CD4-positive, alpha-beta memory T cell (primary cell): ENCODE data around the gene BRCC3. TPM values are rescaled to one million over a fixed set of nuclear protein-coding genes. Genes with fewer than 3 reads are reported as not detected.

Experiments
- CTCF ChIA-PET: fragments of 350-600 bp; sonication (Branson Sonifier 250); formaldehyde crosslinking; loops from one replicate; lab custom pipeline; 2021; ENCODE audit warnings: inconsistent platforms; ENCODE audit not compliant: partially characterized antibody; lab: Charles Lee
- POLR2A ChIA-PET: fragments of 350-600 bp; sonication (Branson Sonifier 250); formaldehyde crosslinking; loops from one replicate; lab custom pipeline; 2021; ENCODE audit not compliant: partially characterized antibody; lab: Charles Lee
- DNase-seq, 5 donors: peaks; one replicate each; pipeline versions ENCODE4 v3.0.0 to v3.0.0-alpha.2; 2020 to 2022; ENCODE audit warnings: mixed read lengths in 1 of 5
- H3K27ac ChIP-seq: one replicate; pipeline ENCODE4 v1.7.0; 2013; ENCODE audit warnings: low read depth, low read length
- H3K27me3 ChIP-seq: 2 replicates; pipeline ENCODE4 v1.7.0; 2013; ENCODE audit warnings: mild to moderate bottlenecking, low read length, moderate library complexity; ENCODE audit not compliant: insufficient read depth
- H3K36me3 ChIP-seq: 2 replicates; pipeline ENCODE4 v1.7.0; 2013; ENCODE audit warnings: mild to moderate bottlenecking, low read length, moderate library complexity; ENCODE audit not compliant: insufficient read depth
- H3K4me1 ChIP-seq: 2 replicates; pipeline ENCODE4 v1.7.0; 2013; ENCODE audit warnings: mild to moderate bottlenecking, low read length, moderate library complexity; ENCODE audit not compliant: insufficient read depth
- H3K4me3 ChIP-seq, 2 donors: one replicate each; pipeline ENCODE4 v1.7.0; 2013; ENCODE audit warnings: low read length in 2 of 2, mild to moderate bottlenecking in 1 of 2
- H3K9me3 ChIP-seq, 2 donors: one replicate each; pipeline ENCODE4 v1.7.0; 2013; ENCODE audit warnings: low read length in 2 of 2, control low read depth in 1 of 2; ENCODE audit not compliant: control insufficient read depth in 1 of 2
- H3K27ac Mint-ChIP-seq, 7 donors: one replicate each; pipeline ENCODE4 v1.8.0; 2020 to 2021; ENCODE audit warnings: mixed read lengths in 7 of 7, mild to moderate bottlenecking in 6 of 7, inconsistent platforms in 3 of 7, moderate library complexity in 3 of 7
- H3K27me3 Mint-ChIP-seq, 2 donors: one replicate each; pipeline ENCODE4 v1.8.0; 2020 to 2021; ENCODE audit warnings: mixed read lengths in 2 of 2
- H3K36me3 Mint-ChIP-seq, 2 donors: one replicate each; pipeline ENCODE4 v1.8.0; 2020 to 2021; ENCODE audit warnings: mixed read lengths in 2 of 2, inconsistent platforms in 1 of 2, mild to moderate bottlenecking in 1 of 2
- H3K4me1 Mint-ChIP-seq, 4 donors: one replicate each; pipeline ENCODE4 v1.8.0; 2020 to 2021; ENCODE audit warnings: mixed read lengths in 4 of 4, mild to moderate bottlenecking in 1 of 4
- H3K4me3 Mint-ChIP-seq, 8 donors: one replicate each; pipeline ENCODE4 v1.8.0; 2020 to 2021; ENCODE audit warnings: mixed read lengths in 8 of 8, mild to moderate bottlenecking in 7 of 8, moderate library complexity in 6 of 8, inconsistent platforms in 3 of 8
- H3K9me3 Mint-ChIP-seq, 8 donors: one replicate each; pipeline ENCODE4 v1.8.0; 2020 to 2021; ENCODE audit warnings: mixed read lengths in 8 of 8, mild to moderate bottlenecking in 5 of 8, inconsistent platforms in 3 of 8, moderate library complexity in 1 of 8
- intact Hi-C: fragments of 100-400 bp; cut with micrococcal nuclease; formaldehyde crosslinking; loops from one replicate; pipeline ENCODE4 v1.15.1; 2023
- polyA plus RNA-seq, 2 donors: library from polyadenylated mRNA; unstranded; fragments of 300-500 nt; fragmentation: Illumina TruSeq; gene quantifications; one replicate each; pipeline ENCODE4 v1.2.3, GENCODE V29; 2021
- total RNA-seq, 2 experiments: library from RNA; stranded (reverse); gene quantifications; one replicate each; pipeline ENCODE4 v1.2.3, GENCODE V29; 2021

BRCC3 gene
- total and polyA plus RNA-seq, 4 experiments from 2014 or later = 18.8 to 30.1 (median 19.5) TPM

DNA sequence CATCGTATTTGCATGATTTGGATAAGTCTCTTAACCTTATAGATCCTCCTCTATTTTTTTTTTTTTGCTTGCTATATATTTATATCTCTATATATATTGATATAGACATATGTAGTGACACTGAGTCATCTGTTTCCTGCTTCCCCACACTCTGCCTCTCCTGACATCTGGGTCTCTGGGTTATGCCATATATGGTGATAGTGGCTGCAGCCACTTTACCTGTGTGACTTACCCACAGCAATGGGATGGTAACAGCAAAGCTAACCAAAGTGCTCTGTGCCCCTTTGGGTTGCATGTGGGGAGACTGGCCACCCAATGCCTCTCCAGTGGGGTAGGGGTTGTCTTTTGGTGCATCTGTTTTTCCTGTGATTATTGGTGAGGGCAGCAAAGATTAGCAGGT is 14.8 kb upstream of the BRCC3 start:
- Mint-ChIP-seq H3K27me3 (no peaks in the 10 kb centered on the region), H3K4me3 (peak overlapping the region in 5 of 8 donors; percentile 2 to 85 (median 79)), H3K36me3 (peaks cover 0 to 28% of the 10 kb centered on the region in 2 donors), H3K27ac (peak overlapping the region in 6 of 7 donors; percentile 46 to 84 (median 70)), H3K4me1 (peaks cover 7 to 26% (median 15%) of the 10 kb centered on the region in 4 donors), H3K9me3 (peaks cover 0 to 2% (median 0%) of the 10 kb centered on the region in 8 donors)
- CTCF ChIA-PET = interaction anchor here (0.7 to 3.1 kb wide), 17 partner anchors 8 to 139 kb away, joined by 3 to 33 read pairs (median 4); partner anchors contain the start of genes CMC4, FUNDC2 and MTCP1
- Histone ChIP-seq H3K9me3 (no peaks in the 10 kb centered on the region), H3K4me3 (no peak overlapping the region), H3K27me3 (no peaks in the 10 kb centered on the region), H3K4me1 (peaks cover 13% of the 10 kb centered on the region), H3K27ac (peak overlapping the region; percentile 2), H3K36me3 (peaks cover 4% of the 10 kb centered on the region)
- DNase-seq = no peak
- intact Hi-C loops = loop anchor here (2.0 kb wide), 1 partner anchor 30 kb away; the partner anchor contains the start of gene FUNDC2
- POLR2A ChIA-PET = interaction anchor here (1.0 to 1.2 kb wide), 2 partner anchors 14 to 30 kb away, joined by 5 to 9 read pairs; partner anchors contain the start of gene FUNDC2

- CTCF ChIA-PET = interaction anchor here (0.7 to 3.1 kb wide), 17 partner anchors 8 to 139 kb away, joined by 3 to 33 read pairs (median 4); partner anchors contain the start of genes CMC4, FUNDC2 and MTCP1
- H3K4me1 ChIP-seq = peaks cover 13% of the 10 kb centered on the region
- peaks cover 0 to 2% (median 0%) of the 10 kb centered on the region in 8 donors for H3K9me3 Mint-ChIP-seq
- peaks cover 7 to 26% (median 15%) of the 10 kb centered on the region in 4 donors for H3K4me1 Mint-ChIP-seq
- no peaks in the 10 kb centered on the region for H3K9me3 ChIP-seq
- no peaks in the 10 kb centered on the region for H3K27me3 ChIP-seq
- peaks cover 4 to 26% of the 10 kb centered on the region in 2 donors for H3K36me3 Mint-ChIP-seq
- peak overlapping the region; percentile 2 for H3K27ac ChIP-seq
- POLR2A ChIA-PET = interaction anchor here (1.0 to 1.2 kb wide), 2 partner anchors 13 to 30 kb away, joined by 5 to 9 read pairs; partner anchors contain the start of gene FUNDC2
- no peaks in the 10 kb centered on the region for H3K27me3 Mint-ChIP-seq
- H3K4me3 ChIP-seq = peak overlapping the region in 1 of 2 donors; percentile 19
- H3K36me3 ChIP-seq = peaks cover 4% of the 10 kb centered on the region
- intact Hi-C loops = loop anchor here (1.0 to 2.0 kb wide), 2 partner anchors 30 to 76 kb away; partner anchors contain the start of gene FUNDC2
- peak overlapping the region; percentile 65 to 86 (median 81) for H3K27ac Mint-ChIP-seq
- H3K4me3 Mint-ChIP-seq = peak overlapping the region; percentile 71 to 85 (median 78)
- DNase-seq = peak; percentile 44 to 52 (median 47)
Measured at GRCh38 chrX:155056877-155057792, 14.2 kb upstream of the BRCC3 start.

- H3K36me3 Mint-ChIP-seq = peaks cover 4 to 7% of the 10 kb centered on the region in 2 donors
- H3K27ac ChIP-seq = no peak overlapping the region
- POLR2A ChIA-PET = interaction anchor here (1.5 kb wide), 1 partner anchor 35 kb away, joined by 4 read pairs; the partner anchor contains the start of gene FUNDC2
- no peaks in the 10 kb centered on the region for H3K9me3 ChIP-seq
- H3K27ac Mint-ChIP-seq = no peak overlapping the region
- peaks cover 9% of the 10 kb centered on the region for H3K4me1 ChIP-seq
- CTCF ChIA-PET = interaction anchor here (1.1 kb wide), 1 partner anchor 13 kb away, joined by 5 read pairs; no protein-coding TSS in a partner anchor
- H3K27me3 Mint-ChIP-seq = no peaks in the 10 kb centered on the region
- H3K4me3 ChIP-seq = no peak overlapping the region
- H3K4me1 Mint-ChIP-seq = peaks cover 3 to 14% (median 10%) of the 10 kb centered on the region in 4 donors
- no peak for DNase-seq
- no peaks in the 10 kb centered on the region for H3K27me3 ChIP-seq
- peaks cover 0 to 2% (median 0%) of the 10 kb centered on the region in 8 donors for H3K9me3 Mint-ChIP-seq
- H3K36me3 ChIP-seq = peaks cover 4% of the 10 kb centered on the region
- no peak overlapping the region for H3K4me3 Mint-ChIP-seq
- intact Hi-C loops = no loop called here
Measured at GRCh38 chrX:155061760-155062159, 9.5 kb upstream of the BRCC3 start.

DNA sequence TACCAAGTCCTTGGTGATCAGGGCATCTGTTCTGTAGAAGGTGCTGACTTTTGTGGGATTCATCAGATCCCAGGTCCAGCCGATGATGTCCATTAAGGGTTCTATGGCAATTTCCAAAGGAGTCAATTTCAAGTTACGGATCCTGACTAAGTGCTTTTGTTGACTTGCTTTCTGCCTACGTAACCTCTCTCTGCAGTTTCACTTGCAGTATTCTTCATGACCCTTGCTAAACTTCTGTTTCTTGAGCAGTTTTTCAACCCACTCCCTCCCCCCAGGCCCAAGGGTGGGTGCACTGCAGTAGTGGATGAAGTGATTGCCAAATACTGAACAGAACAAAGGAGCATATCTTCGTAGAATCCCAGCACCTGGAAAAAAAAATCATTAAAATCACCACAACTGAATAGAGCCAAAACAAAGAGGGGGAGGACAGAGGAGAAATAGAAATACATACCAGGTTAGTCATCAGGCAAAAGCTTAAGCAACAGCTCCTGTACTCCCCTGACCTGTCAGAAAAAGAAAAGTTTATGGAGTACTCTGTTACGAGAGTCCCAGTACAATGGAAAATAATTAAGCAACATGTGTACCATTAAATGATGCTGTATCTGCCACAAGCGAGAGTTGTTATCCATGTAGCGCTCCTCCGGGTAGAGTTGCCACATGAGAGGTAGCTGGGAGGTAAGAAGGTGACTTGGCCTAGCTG is 6.1 kb upstream of the BRCC3 start:
- ChIA-PET CTCF (interaction anchor here (0.7 to 1.8 kb wide), 3 partner anchors 8 to 152 kb away, joined by 3 to 6 read pairs (median 3); no protein-coding TSS in a partner anchor), POLR2A (interaction anchor here (1.8 kb wide), 1 partner anchor 38 kb away, joined by 8 read pairs; the partner anchor contains the start of gene FUNDC2)
- no peaks in the 10 kb centered on the region for H3K27me3 Mint-ChIP-seq
- peak overlapping the region in 1 of 7 donors; percentile 57 for H3K27ac Mint-ChIP-seq
- intact Hi-C loops = no loop called here
- H3K36me3 Mint-ChIP-seq = peaks cover 4 to 6% of the 10 kb centered on the region in 2 donors
- H3K4me3 ChIP-seq = no peak overlapping the region
- H3K27me3 ChIP-seq = no peaks in the 10 kb centered on the region
- H3K27ac ChIP-seq = no peak overlapping the region
- H3K4me1 ChIP-seq = peaks cover 15% of the 10 kb centered on the region
- no peaks in the 10 kb centered on the region for H3K9me3 Mint-ChIP-seq
- DNase-seq = no peak
- H3K9me3 ChIP-seq = no peaks in the 10 kb centered on the region
- H3K4me3 Mint-ChIP-seq = no peak overlapping the region
- peaks cover 4% of the 10 kb centered on the region for H3K36me3 ChIP-seq
- peaks cover 12 to 28% (median 15%) of the 10 kb centered on the region in 4 donors for H3K4me1 Mint-ChIP-seq

DNA sequence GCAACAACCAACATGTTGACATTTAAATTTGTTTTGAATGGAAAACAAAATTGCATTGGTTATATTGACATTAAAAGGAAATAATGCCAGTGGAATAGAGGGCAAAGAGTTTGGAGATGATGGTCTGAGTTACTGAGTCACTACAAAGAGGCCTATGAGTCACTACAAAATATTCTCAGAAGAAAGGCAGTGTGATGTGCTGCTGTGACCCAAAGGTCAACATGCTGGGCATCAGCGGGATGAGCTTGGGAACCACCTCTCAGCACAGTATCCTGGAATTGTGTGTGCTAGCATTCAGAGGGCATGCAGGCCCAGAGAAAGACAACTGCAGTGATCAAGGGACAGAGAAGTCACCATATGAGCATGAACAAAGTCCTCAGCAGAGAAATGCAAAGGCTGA is 3.1 kb upstream of the BRCC3 start:
- Mint-ChIP-seq H3K4me3 (peak overlapping the region in 2 of 8 donors; percentile 20 to 46), H3K4me1 (peaks cover 20 to 49% (median 24%) of the 10 kb centered on the region in 4 donors), H3K27ac (peak overlapping the region in 3 of 7 donors; percentile 52 to 68 (median 52)), H3K27me3 (no peaks in the 10 kb centered on the region), H3K9me3 (no peaks in the 10 kb centered on the region), H3K36me3 (peaks cover 0 to 14% of the 10 kb centered on the region in 2 donors)
- peaks cover 27% of the 10 kb centered on the region for H3K4me1 ChIP-seq
- no peak for DNase-seq
- H3K4me3 ChIP-seq = no peak overlapping the region
- no peaks in the 10 kb centered on the region for H3K36me3 ChIP-seq
- intact Hi-C loops = no loop called here
- H3K9me3 ChIP-seq = no peaks in the 10 kb centered on the region
- H3K27me3 ChIP-seq = no peaks in the 10 kb centered on the region
- H3K27ac ChIP-seq = no peak overlapping the region
- ChIA-PET CTCF (no interaction called here), POLR2A (no interaction called here)

DNA sequence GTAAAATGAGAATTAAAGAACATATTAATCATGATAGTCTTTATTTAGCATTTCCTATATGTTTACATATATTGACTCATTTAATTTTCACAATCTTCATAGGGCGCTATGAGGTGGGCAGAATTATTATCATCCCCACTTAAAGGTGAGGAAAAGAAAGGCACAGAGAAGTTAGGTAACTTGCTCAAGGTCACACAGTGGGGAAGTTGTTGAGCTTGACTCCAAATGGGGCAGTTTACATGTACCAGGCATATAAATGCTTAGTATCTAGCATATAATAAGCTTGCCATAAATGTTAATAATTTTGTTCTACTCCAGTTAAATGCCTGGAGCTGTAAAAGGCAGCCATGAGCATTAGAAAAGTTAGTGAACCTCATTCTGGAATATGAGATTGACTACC is 1.9 kb upstream of the BRCC3 start:
- POLR2A ChIA-PET = interaction anchor here (1.5 to 2.1 kb wide), 2 partner anchors 12 to 43 kb away, joined by 5 to 10 read pairs; partner anchors contain the start of gene FUNDC2
- intact Hi-C loops = no loop called here

More for the DNA sequence above, 1.9 kb upstream of the BRCC3 start:
- Mint-ChIP-seq H3K27ac (peak overlapping the region in 5 of 7 donors; percentile 20 to 60 (median 35)), H3K4me1 (peaks cover 29 to 61% (median 34%) of the 10 kb centered on the region in 4 donors), H3K36me3 (peaks cover 0 to 23% of the 10 kb centered on the region in 2 donors), H3K9me3 (no peaks in the 10 kb centered on the region), H3K4me3 (peak overlapping the region in 6 of 8 donors; percentile 74 to 89 (median 80)), H3K27me3 (no peaks in the 10 kb centered on the region)
- H3K4me3 ChIP-seq = no peak overlapping the region
- H3K36me3 ChIP-seq = no peaks in the 10 kb centered on the region
- no peaks in the 10 kb centered on the region for H3K9me3 ChIP-seq
- no peak for DNase-seq
- H3K4me1 ChIP-seq = peaks cover 40% of the 10 kb centered on the region
- H3K27ac ChIP-seq = no peak overlapping the region
- CTCF ChIA-PET = interaction anchor here (1.7 kb wide), 1 partner anchor 13 kb away, joined by 8 read pairs; no protein-coding TSS in a partner anchor
- no peaks in the 10 kb centered on the region for H3K27me3 ChIP-seq
